GM21515 (cell line): Measurements from ENCODE around the gene NANOGP8.
"Not testable (repeated sequence)": the region's sequence is repeated elsewhere in the genome, so short reads cannot be mapped to it uniquely, and the experiment has no call there.

Experiments
- ATAC-seq: cut with Tn5 transposase; IDR thresholded peaks from one replicate; pipeline ENCODE4 v1.9.1; 2021; ENCODE audit not compliant: unreplicated experiment

The NANOGP8 gene, protein sequence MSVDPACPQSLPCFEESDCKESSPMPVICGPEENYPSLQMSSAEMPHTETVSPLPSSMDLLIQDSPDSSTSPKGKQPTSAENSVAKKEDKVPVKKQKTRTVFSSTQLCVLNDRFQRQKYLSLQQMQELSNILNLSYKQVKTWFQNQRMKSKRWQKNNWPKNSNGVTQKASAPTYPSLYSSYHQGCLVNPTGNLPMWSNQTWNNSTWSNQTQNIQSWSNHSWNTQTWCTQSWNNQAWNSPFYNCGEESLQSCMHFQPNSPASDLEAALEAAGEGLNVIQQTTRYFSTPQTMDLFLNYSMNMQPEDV

DNA sequence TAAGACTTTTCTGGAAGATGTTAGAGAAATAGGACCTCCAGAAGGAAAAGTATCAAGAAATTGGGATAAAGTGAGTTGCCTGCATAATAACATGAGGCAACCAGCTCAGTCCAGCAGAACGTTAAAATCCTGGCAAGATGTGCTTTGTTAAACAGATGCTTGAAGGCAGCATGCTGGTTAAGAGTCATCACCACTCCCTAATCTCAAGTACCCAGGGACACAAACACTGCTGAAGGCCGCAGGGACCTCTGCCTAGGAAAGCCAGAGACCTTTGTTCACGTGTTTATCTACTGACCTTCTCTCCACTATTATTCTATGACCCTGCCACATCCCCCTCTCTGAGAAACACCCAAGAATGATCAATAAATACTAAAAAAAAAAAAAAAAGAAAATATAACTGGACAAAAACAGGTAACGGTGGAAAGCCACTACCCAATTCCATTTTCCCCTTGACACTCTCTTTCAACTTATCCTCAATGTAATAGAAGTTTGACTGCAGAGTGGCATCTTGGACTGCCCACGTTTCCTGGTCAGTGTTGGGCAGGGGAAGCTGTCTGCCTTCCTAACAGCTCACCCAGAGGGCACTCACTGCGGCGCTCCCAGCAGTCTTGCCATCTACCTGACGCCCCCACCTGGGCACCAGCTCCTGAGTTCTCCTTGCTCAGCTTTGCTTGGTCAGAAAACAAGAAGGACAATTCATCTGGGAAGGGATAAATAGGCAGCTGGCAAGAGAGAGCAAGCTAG is at the start of gene NANOGP8:
NANOGP8 (minus strand) TSS at position 120 of the 744 bp plus-strand sequence. CDS start 185 bp downstream, outside the sequence.
- ATAC-seq = not testable (repeated sequence)

DNA sequence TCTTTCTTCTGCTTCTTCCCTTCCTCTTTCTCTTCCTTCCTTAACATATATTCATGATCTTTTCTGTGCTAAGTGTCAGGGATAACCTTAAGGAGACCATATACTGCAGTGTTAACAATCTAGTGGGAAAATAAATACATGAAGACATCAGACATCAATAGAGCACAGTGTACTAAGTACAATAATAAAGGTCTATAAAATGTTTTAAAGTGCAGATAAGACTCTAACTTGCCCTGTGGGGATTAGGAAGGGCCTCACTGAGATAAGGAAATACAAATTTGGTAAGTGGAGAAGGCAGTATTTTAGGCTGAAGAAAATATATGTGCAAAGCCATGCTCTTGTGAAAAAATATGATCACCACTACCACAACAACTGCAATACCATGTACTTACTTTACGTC is 49.2 kb upstream of the NANOGP8 start:
- ATAC-seq = no peak

DNA sequence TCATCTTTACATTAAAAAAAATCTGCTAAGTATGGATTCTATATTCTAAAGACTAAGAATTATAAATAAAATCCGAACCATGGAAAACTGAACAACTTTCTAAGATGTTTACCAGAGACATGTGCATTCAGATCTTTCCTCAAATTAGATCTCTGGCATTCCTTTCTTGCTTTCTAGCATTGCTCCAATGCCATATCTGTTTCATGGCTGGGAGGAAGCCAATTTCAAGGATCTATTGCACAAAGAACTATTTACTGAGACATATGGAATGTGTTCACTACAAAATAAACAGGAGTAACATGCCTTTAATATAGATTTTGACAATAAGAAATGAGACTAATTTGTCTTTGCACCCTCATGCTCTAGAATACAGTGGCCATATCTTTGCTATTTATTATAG is 45.1 kb upstream of the NANOGP8 start:
- ATAC-seq = no peak

DNA sequence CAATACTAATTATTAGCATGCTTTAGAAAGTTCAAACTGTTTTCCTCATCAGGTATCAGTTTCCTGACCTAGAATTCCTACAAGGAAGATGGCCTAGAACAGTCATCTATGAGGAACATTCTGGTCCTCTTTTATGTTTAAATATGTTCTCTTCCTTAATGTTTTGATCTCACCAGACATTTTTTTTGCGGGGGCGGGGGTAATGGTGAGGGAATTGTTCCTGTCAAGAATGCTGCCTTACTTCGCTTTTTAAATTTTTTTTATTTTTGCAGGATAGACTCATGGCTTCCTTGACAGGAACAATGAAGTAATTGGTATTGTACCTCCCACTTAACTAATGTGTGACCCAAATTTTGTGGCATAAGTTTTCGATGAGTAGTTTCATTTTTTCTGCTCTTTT is 44.3 kb upstream of the NANOGP8 start:
- ATAC-seq = no peak

DNA sequence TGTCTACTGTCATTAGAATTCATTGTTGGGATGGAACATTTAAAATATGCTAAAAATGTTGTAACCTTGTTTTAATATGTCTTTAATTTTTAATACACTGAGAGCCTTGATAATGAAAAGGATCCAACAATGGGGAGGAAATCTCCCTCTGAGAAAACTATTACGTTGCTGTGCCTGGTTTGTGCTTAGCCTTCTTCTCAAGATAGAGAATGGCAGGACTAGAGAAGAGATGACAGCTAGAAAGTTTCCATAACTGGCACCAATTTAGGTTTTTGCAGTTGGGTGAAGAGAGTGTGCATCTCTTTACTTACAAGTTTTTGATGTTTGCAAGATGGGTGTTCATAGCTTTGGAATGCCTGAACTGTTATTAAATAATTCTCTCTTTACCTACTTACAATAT is 42.6 kb upstream of the NANOGP8 start:
- no peak for ATAC-seq

DNA sequence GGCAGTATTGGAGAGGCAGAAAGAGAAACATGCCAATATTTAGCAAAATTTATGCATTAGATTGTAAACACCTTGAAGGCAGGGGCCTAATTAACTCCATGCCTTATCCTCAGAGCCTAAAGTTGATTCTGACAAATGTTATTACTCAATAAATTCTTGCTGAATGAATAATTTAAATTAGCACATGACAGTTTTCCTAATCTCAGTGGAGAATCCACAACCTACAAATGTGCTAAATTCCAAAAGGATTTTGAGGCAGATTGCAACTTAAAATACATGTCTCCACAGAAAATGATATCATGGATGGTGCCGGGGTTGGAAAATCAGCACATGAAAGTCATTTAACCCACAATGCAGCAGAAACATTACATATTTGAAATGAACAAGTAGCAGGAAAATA is 41.1 kb upstream of the NANOGP8 start:
- no peak for ATAC-seq

DNA sequence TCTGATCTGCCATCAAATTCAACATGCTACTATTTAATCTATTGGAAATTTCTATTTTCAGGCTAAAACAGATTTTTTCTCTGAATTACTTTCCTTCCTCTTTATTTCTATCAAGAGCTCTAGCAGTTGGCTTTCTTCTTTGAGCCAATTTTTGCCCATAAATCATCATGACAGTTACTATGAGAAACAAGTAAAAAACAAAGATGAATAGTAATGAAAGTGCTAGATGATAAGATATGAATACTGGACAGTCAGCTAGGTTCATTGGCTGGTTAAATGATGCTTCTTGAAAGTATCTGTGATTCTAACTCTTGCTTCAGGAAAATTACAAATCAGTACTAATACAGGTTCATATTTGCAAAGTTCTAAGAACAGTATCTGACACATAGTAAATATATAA is 38.6 kb upstream of the NANOGP8 start:
- no peak for ATAC-seq

DNA sequence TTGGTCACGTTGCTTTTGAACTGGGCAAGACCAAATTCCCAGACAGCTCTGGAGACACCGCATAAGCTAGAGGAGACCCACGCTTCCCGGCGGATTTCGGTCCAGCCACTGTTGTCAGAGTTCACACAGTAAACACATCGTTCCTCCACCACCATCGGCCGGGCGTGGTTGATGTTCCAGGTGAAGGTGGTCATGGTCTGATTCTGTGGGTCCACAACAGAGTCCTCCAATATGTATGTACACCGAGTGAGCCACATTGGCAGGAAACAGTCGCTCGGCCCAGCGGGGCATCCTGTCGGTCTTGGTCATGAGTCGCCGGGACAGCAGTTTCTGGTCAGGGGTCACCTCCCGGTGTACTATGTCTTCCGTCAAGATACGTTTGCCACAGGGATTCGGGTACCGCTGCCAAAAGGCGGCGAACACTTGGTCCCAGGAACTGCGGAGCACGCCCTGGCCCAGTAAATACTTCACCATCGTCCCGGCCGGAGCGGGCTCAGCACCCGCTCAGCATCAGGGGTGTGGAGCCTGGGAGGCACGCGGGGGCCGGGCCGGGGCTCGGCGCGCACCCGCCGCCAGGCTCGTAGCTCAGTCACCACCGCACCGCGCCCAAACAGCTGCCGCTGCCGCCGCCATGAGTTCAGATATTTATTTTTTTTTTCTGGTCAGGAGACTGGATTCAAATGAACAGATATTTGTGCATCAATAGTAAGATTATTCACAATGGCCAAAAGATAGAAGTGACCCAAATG is 36.7 kb upstream of the NANOGP8 start:
- ATAC-seq = no peak

DNA sequence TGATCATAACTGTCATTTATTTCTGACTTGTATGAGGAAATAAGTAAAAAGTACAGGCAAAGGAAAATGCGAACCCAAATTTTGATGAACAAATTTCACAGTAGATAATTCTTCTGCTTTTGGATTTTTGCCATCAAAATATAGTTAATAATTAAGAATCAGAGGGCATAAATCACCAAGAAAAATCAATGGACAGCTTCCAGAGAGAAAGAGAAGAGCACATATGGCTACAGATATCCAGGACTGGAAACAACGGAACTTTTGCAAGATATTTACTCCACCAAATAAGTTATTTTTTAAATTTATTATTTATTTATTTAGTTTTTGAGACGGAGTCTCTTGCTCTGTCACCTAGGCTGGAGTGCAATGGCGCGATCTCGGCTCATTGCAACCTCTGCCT is 35.1 kb upstream of the NANOGP8 start:
- no peak for ATAC-seq

DNA sequence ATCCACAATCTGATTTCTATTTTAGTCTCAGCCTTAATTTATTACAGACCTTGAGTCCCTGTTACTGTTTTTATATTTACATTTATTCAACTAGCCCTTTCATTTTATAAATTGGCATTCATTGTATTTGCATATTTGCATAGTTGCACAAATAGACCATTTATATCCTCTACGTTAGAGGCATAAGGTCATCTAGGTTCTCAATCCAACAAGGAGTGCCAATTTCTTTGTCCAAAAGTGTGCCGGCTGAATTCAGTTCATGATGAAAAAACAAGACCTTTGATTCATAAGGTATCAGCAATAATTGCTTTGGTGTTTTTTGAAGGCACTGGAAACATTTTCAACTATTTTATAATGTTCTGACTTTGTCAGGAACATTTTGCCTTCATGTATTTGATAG is 33.9 kb upstream of the NANOGP8 start:
- ATAC-seq = no peak

DNA sequence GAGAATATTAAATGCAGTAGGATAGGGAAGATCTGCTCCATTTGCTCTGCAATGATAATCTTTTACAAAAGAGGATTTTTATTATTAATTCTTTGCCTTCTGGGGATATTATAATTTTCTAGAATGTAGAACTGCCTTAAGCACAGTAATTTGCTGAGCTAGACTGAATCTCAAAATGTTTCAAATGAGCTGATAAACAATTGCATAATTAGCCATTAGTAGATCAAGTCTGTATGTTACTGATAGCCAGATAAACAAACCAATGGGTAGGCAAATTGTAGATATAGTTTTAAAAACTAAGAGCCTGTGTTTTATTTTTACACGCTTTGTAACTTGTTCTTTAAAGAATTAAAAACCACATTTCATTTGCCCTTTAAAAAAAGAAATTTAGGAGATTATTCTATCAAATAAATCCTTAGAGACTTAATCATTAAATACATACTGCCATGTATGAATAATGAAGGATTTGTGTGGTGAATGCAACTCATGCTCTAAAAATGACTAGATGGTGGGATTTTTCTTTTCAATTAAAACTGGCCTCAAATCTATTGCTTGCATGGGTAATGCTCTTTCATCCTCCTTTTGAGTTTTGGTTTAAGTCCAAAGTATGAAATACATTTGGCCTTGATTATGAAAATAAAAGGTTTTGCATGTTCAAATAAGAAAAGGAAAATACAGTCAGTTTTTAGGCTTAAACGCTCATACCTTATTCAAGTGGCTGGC is 32.6 kb upstream of the NANOGP8 start:
- no peak for ATAC-seq

DNA sequence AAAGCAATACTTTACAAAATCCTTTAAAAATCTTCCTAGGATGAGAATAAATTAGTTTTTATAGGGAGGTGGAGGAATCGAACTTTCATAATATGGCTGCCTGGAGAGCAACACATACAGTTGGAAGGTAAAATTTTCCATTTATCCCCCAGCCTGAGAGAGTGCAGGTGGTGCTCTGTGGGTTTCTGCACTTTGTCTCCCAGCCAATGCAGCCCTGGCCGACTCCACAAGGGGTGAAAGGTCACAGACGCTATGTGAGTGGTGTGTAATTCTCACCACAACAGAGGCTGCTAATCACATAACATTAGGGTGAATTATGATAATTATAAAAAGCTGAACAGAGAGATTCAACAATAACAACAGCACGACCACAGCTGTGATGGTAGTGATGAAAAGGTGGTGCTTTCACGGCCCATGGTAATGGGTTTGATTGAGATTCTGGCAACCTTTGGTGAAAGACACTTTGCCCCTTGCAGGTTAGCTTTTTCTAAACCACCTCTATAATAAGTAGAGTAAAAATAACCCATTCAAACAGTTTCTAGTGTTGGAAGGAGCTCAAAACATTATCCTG is 30.1 kb upstream of the NANOGP8 start:
- no peak for ATAC-seq

DNA sequence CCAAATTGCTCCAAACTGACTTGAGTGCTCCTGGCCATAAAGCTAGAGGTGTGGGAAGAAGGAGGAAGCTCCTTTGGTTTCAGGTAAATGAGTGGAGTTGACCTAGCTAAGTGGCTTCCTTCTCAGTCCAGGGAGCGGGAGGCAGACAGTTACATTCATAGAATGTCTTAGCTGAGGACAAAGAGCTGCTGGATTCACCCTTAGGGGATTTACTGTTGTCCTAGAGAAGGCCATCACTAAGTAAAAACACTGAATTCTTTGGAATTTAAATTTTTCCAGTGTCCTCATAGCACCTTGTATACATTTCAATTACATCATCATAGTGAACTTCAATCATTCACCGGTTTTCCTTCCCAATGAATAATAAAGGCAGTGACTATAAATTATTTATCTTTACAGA is 27.3 kb upstream of the NANOGP8 start:
- ATAC-seq = no peak

DNA sequence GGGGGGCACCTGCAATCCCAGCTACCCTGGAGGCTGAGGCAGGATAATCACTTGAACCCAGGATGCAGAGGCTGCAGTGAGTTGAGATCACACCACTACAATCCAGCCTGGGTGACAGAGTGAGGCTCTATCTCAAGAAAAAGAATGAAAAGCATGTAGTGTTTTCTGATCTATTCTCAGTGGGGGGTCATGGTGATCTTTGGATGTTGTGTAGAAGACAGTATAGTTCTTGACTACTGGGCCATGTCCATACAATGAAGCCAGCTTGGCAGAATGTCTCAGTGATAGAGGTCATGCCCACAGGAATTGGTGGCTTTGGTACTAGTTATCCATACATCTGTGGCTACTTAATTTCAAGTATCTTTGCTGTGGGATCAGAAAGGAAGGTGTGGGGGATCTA is 26.8 kb upstream of the NANOGP8 start:
- ATAC-seq = no peak

DNA sequence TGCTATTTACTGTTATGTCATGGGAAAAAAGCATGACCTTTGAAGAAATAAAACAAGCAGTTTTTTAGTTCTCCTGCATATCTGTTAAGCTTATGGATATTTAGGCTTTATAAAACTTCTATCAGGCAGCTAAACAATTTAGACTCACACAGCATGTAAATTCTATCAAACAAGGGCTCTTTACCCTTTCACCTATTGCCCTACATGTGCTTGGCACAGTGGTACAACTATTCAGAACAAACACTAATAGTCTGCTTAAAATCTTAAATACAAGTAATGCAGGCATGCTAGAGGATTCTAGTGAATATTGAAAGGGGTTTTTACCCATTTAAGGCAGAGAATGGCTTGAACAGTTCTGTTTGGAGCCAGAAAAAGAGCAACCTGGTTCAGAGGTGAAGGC is 23.4 kb upstream of the NANOGP8 start:
- no peak for ATAC-seq

DNA sequence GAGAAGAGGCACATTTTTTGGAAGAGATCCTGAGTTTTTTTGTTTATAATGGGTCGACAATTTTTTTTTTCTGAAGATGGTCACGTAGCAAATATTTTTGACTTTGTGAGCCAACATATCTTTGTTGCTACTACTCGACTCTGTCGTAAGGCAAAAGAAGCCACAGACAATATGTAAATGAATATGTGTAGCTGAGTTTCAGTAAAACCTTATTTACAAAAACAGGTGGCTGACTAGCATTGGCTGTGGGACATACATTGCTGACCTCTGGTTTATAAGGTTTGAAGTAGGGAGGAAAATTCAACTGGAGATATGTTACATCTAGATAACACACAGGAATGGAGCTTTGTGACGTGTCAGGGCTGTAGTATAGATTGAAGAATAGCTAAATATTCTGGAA is 22.5 kb upstream of the NANOGP8 start:
- ATAC-seq = no peak

DNA sequence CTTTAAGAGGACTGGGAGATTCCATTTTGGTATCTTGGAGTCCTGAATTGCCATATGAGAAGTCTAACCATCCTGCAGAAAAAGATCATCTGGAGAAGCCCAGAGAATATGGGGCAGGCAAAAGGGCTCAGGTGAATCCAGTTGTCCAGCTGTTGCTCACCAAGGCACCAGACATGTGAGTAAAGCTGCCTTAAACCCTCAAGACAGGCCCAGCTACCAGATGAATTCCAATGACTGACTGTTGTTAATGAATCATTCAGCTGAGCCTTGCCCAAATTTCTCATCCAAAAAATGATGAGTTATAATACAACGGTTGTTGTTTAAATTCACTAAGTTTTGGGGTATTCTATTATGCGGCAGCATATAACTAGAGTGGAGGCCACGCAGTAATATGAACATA is 22.0 kb upstream of the NANOGP8 start:
- no peak for ATAC-seq

DNA sequence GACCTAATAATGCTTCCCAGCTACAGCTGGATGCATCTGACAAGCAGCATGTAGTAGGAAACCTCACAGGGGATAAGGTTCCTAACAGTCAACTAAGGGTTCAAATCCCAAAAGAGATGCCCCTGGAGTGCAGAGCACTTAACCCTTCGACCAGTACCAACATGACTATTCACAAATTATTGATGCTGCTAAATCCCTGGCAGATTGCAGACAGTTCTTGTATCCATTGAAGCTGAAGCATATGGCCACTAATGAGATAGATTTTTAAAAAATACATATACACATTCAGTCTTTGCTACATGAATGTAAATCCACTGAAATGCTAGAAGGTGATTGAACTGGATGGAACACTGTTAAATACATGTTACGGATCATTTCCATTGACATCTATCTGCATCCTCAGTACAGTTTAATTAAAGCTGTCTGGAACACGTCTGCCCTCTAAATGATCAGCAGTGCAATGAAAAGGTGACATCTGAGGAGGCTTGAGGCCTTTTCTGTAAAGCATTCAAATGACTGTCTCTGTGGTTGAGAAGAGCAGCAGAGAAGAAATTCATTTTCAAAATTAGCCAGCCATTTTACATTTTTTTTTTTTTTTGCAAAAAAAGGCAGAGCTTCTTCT is 19.5 kb upstream of the NANOGP8 start:
- no peak for ATAC-seq

DNA sequence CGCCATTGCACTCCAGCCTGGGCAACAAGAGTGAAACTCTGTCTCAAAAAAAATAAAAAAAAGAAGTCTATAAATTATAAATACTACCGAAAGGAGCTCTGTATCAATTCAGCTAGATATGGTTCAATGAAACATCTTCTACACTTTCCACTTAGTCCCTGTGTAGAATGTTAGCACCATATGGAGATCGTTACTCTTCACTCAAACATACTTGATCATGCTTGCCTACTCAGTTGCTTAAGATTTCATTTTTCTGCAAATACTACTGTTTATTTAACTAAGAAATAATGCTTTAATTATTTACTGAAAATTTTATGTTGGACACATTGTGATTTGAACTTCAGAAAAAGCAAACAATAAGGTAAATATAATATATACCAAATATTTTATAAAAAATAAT is 17.1 kb upstream of the NANOGP8 start:
- no peak for ATAC-seq

DNA sequence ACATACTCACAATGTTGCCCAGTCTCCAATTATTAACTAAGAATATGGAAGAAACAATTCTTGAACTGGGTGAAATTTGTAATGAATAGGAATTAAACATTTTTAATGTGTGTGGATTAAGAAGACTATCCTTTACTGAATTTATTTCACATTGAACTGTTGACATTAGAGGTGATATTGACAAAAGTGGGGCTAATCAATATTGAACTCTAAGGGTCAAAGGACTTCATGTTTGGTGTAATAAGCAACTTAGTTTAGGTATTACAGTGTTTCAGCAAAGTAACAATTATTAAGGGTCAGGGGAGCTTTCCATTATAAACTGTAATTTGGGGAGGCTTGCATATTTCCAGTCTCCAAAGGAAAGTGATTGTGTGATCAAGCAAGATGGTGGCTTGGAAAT is 16.2 kb upstream of the NANOGP8 start:
- ATAC-seq = no peak

DNA sequence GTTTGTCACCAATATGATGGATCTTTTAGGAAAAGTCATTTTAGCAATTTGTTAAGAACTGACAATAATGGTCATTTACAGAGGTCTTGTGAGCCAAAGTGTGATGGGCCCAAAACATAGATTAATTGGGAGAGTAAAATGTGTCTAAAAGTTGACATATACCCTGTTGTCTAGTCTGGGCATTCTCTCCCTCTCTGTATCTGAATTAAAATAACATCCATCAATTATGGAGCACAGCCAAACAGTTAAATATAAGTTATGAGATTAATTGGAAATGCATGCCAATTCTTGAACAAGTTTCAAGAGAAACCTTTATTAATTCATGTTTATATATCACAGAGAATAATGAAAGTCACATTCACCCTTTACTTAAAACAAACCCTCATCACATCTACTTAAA is 13.6 kb upstream of the NANOGP8 start:
- no peak for ATAC-seq
